Endothelial cell of umbilical vein (primary cell): ENCODE measurements around the gene TPH1. TPM values are rescaled to one million over a fixed set of nuclear protein-coding genes. Genes with fewer than 3 reads are reported as not detected.

Experiments
- BruUV-seq: library from RNA; stranded (reverse); fragments of 400-500 nt; replicated peaks from 2 replicates; lab custom pipeline; 2021; lab: Mats Ljungman, UMichigan
- CTCF ChIA-PET: fragments of 300-600, 350-600 bp; sonication (Branson Sonifier 250); formaldehyde crosslinking; loops from one replicate; lab custom pipeline; 2021; ENCODE audit warnings: antibody characterized with exemption, inconsistent platforms; lab: Charles Lee
- POLR2A ChIA-PET: fragments of 300-600, 350-600 bp; sonication (Branson Sonifier 250); formaldehyde crosslinking; loops from one replicate; lab custom pipeline; 2021; ENCODE audit warnings: antibody characterized with exemption, inconsistent platforms; lab: Charles Lee
- DNase-seq: peaks from one replicate; pipeline ENCODE4 v3.0.0-alpha.2; 2011; ENCODE audit warnings: low read depth, low spot score
- FAIRE-seq: peaks from 2 replicates; lab custom pipeline; 2011; peaks lifted over from hg19 to GRCh38; lab: Jason Lieb, UNC
- H2AFZ ChIP-seq: 2 replicates; pipeline ENCODE4 v1.6.0; 2012; ENCODE audit warnings: low read depth, low read length, control low read depth, inconsistent platforms
- H3K27ac ChIP-seq: 2 replicates; pipeline ENCODE4 v1.5.1; 2011; ENCODE audit warnings: low read depth, mild to moderate bottlenecking, control low read depth, low read length, moderate library complexity; ENCODE audit not compliant: insufficient read depth
- H3K27me3 ChIP-seq, 2 experiments: 2 replicates each; pipeline versions ENCODE4 v1.6.0 to v1.6.1; 2011; ENCODE audit warnings: low read length in 2 of 2, mixed read lengths in 1 of 2; ENCODE audit not compliant: control insufficient read depth in 2 of 2, insufficient read depth in 2 of 2
- H3K36me3 ChIP-seq, 2 experiments: 2 replicates in 1 of 2; 3 replicates in 1 of 2; pipeline ENCODE4 v1.5.1; 2011; ENCODE audit warnings: low read length in 2 of 2, mild to moderate bottlenecking in 1 of 2, moderate library complexity in 1 of 2; ENCODE audit not compliant: control insufficient read depth in 2 of 2, insufficient read depth in 2 of 2; ENCODE audit errors: extremely low read depth in 1 of 2
- H3K4me1 ChIP-seq: 3 replicates; pipeline ENCODE4 v1.5.1; 2011; ENCODE audit warnings: mild to moderate bottlenecking, low read length; ENCODE audit not compliant: control insufficient read depth, insufficient read depth; ENCODE audit errors: extremely low read depth
- H3K4me2 ChIP-seq: 2 replicates; pipeline ENCODE4 v1.6.1; 2011; ENCODE audit warnings: low read length, control low read depth, mixed read lengths; ENCODE audit not compliant: insufficient read depth
- H3K4me3 ChIP-seq, 3 experiments: fragments of 200-600 bp in 1 of 3; sonication (generic), shearing (Covaris generic) in 1 of 3; replicated peaks in 1 of 3; 2 replicates each; pipeline ENCODE4 v1.5.1; 2011 to 2016; ENCODE audit warnings: control low read depth in 3 of 3, low read length in 3 of 3, mild to moderate bottlenecking in 2 of 3, inconsistent platforms in 1 of 3, low read depth in 1 of 3, moderate library complexity in 1 of 3; ENCODE audit not compliant: insufficient read depth in 1 of 3
- H3K79me2 ChIP-seq: 2 replicates; pipeline ENCODE4 v1.6.0; 2012; ENCODE audit warnings: low read length, inconsistent platforms; ENCODE audit not compliant: control insufficient read depth, insufficient read depth
- H3K9ac ChIP-seq: replicated peaks from 2 replicates; pipeline ENCODE3; 2011; ENCODE audit warnings: low read length, control low read depth; ENCODE audit not compliant: insufficient read depth; ENCODE audit errors: extremely low read depth
- H3K9me1 ChIP-seq: replicated peaks from 3 replicates; pipeline ENCODE4 v1.6.0; 2011; ENCODE audit warnings: mild to moderate bottlenecking, low read length; ENCODE audit not compliant: control insufficient read depth, insufficient read depth; ENCODE audit errors: extremely low read depth
- H3K9me3 ChIP-seq: replicated peaks from 2 replicates; pipeline ENCODE4 v1.5.1; 2012; ENCODE audit warnings: low read length, inconsistent platforms; ENCODE audit not compliant: control insufficient read depth, insufficient read depth
- H4K20me1 ChIP-seq: replicated peaks from 2 replicates; pipeline ENCODE3; 2011; ENCODE audit warnings: mild to moderate bottlenecking, low read length; ENCODE audit not compliant: control insufficient read depth, insufficient read depth; ENCODE audit errors: extremely low read depth
- JUN ChIP-seq: IDR thresholded peaks from 2 replicates; pipeline ENCODE4 v1.6.1; 2011; ENCODE audit warnings: borderline replicate concordance, low read depth; ENCODE audit not compliant: insufficient read length, insufficient read depth
- POLR2A ChIP-seq: IDR thresholded peaks from 2 replicates; pipeline ENCODE4 v1.6.1; 2012; ENCODE audit warnings: low read depth, mild to moderate bottlenecking, control low read depth, low read length
- POLR2AphosphoS5 ChIP-seq: IDR thresholded peaks from 2 replicates; pipeline ENCODE4 v1.6.1; 2012; ENCODE audit warnings: low read depth, mild to moderate bottlenecking, control low read depth, low read length, moderate library complexity; ENCODE audit not compliant: insufficient read depth
- dilution Hi-C: fragments of 300-500 bp; cut with MboI; formaldehyde crosslinking; loops from one replicate; pipeline ENCODE4 v1.15.0; 2019; ENCODE audit warnings: low sequenced_read_pairs; ENCODE audit not compliant: extremely low pct_ligation_motif_present
- intact Hi-C: fragments of 100-400 bp; cut with micrococcal nuclease; formaldehyde crosslinking; loops from one replicate; pipeline ENCODE4 v1.10.0; 2022
- polyA plus RNA-seq, 4 experiments: library from polyadenylated mRNA; depleted of rRNA in 3 of 4; stranded (reverse) in 3 of 4; unstranded in 1 of 4; fragments of >200 nt; gene quantifications; 2 replicates each; pipeline versions ENCODE4 v1.2.1 to v1.2.3, GENCODE V29; 2011 to 2012; ENCODE audit warnings: missing spikeins in 1 of 4
- total RNA-seq: library from RNA; stranded (reverse); gene quantifications from 2 replicates; pipeline ENCODE4 v1.2.3, GENCODE V29; 2021
- TF ChIP-seq, protein P1 (sequence below), 2 donors: IDR thresholded peaks; 1 replicate in 1 of 2; 2 replicates in 1 of 2; pipeline ENCODE4 v1.5.1; 2011; ENCODE audit warnings: low read length in 2 of 2, mild to moderate bottlenecking in 2 of 2, moderate library complexity in 2 of 2, control low read depth in 1 of 2, inconsistent platforms in 1 of 2, low read depth in 1 of 2; ENCODE audit not compliant: insufficient read depth in 1 of 2; ENCODE audit errors: extremely low read depth in 1 of 2
- TF ChIP-seq, protein P2 (sequence below): IDR thresholded peaks from 2 replicates; pipeline ENCODE4 v1.6.1; 2011; ENCODE audit not compliant: insufficient read depth, insufficient read length

TPH1 gene
- total and polyA plus RNA-seq, 2 donors (not counting 3 experiments of a cell fraction or from before 2014, with no cell fraction given) = 0.07 TPM

GRCh38 chr11:18027475-18027874, 18.6 kb downstream of the TPH1 start:
- no peaks in the 10 kb centered on the region for H4K20me1 ChIP-seq
- H3K9me3 ChIP-seq = no peaks in the 10 kb centered on the region
- no peak overlapping the region for H3K27ac ChIP-seq
- no peak overlapping the region for H2AFZ ChIP-seq
- no peak overlapping the region for H3K9ac ChIP-seq
- peaks cover 0 to 4% of the 10 kb centered on the region in 2 experiments for H3K27me3 ChIP-seq
- intact Hi-C loops (no loop called here), dilution Hi-C loops (no loop called here)
- POLR2A ChIA-PET = no interaction called here
- no peak overlapping the region for H3K4me3 ChIP-seq
- no TSS peak for BruUV-seq
- no peak for DNase-seq
- CTCF ChIA-PET = no interaction called here
- H3K4me2 ChIP-seq = no peak overlapping the region
- H3K9me1 ChIP-seq = no peaks in the 10 kb centered on the region
- no peaks in the 10 kb centered on the region for H3K4me1 ChIP-seq
- no peak for TF ChIP-seq POLR2A
- H3K79me2 ChIP-seq = no peaks in the 10 kb centered on the region
- no peaks in the 10 kb centered on the region for H3K36me3 ChIP-seq
- FAIRE-seq = no peak

DNA sequence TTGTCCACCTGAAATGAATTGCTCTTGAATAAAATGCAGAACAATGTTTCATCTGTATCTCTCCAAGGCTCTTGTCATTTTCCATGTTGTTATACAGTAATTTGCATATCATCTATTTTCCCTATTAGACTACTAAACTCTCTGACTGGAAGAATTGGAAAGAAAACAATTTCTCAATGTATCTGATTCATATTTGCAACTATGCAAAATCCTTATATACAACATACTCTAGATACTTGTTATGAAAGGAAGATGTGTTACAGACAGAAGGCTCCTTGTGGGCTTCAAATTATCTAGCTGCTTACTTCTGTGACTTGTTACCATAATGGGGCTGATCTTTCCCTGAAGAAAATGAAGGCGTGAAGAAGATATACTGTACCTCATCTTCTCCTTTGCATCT, 23.6 kb downstream of the TPH1 start:
- CTCF ChIA-PET = no interaction called here
- H4K20me1 ChIP-seq = no peaks in the 10 kb centered on the region
- H3K9me1 ChIP-seq = no peaks in the 10 kb centered on the region
- no peak overlapping the region for H3K9ac ChIP-seq
- no peaks in the 10 kb centered on the region for H3K9me3 ChIP-seq
- no peak for DNase-seq
- no peaks in the 10 kb centered on the region for H3K36me3 ChIP-seq
- no peak overlapping the region for H3K4me2 ChIP-seq
- dilution Hi-C loops (no loop called here), intact Hi-C loops (no loop called here)
- TF ChIP-seq, protein P1, sequence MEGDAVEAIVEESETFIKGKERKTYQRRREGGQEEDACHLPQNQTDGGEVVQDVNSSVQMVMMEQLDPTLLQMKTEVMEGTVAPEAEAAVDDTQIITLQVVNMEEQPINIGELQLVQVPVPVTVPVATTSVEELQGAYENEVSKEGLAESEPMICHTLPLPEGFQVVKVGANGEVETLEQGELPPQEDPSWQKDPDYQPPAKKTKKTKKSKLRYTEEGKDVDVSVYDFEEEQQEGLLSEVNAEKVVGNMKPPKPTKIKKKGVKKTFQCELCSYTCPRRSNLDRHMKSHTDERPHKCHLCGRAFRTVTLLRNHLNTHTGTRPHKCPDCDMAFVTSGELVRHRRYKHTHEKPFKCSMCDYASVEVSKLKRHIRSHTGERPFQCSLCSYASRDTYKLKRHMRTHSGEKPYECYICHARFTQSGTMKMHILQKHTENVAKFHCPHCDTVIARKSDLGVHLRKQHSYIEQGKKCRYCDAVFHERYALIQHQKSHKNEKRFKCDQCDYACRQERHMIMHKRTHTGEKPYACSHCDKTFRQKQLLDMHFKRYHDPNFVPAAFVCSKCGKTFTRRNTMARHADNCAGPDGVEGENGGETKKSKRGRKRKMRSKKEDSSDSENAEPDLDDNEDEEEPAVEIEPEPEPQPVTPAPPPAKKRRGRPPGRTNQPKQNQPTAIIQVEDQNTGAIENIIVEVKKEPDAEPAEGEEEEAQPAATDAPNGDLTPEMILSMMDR (IDR thresholded peaks at IDR 0.05; ENCODE audit: extremely low read depth in 1 of 2, insufficient read depth in 1 of 2, low read depth in 1 of 2, low read length in 2 of 2) = no peak
- TF ChIP-seq POLR2AphosphoS5 = no peak
- TF ChIP-seq, protein P2, sequence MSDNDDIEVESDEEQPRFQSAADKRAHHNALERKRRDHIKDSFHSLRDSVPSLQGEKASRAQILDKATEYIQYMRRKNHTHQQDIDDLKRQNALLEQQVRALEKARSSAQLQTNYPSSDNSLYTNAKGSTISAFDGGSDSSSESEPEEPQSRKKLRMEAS = no peak
- no peak for TF ChIP-seq JUN
- POLR2A ChIA-PET = no interaction called here
- H3K79me2 ChIP-seq = no peaks in the 10 kb centered on the region
- peaks cover 0 to 1% of the 10 kb centered on the region in 2 experiments for H3K27me3 ChIP-seq
- no peak overlapping the region for H3K4me3 ChIP-seq
- no peak for FAIRE-seq
- H3K27ac ChIP-seq = no peak overlapping the region
- H2AFZ ChIP-seq = no peak overlapping the region
- no TSS peak for BruUV-seq
- no peaks in the 10 kb centered on the region for H3K4me1 ChIP-seq
